IMR-90 (cell line): ENCODE measurements around the gene CLEC14A. TPM values are rescaled to one million over a fixed set of nuclear protein-coding genes. Genes with fewer than 3 reads are reported as not detected.

Experiments used
- ATAC-seq: fragments of 200-7000 bp; cut with Tn5 transposase; 2 replicates; pipeline ENCODE4 v1.9.1; 2020; ENCODE audit warnings: low read depth, mild to moderate bottlenecking, moderate library complexity
- BruUV-seq: library from RNA; stranded (reverse); fragments of 400-500 nt; replicated peaks from 2 replicates; lab custom pipeline; 2021; lab: Mats Ljungman, UMichigan
- CTCF ChIA-PET: fragments of 300-600 bp; formaldehyde crosslinking; extraction: SDS; loops from one replicate; lab custom pipeline; 2021; ENCODE audit warnings: antibody characterized with exemption; lab: Yijun Ruan, JAX
- POLR2A ChIA-PET: fragments of 300-600 bp; sonication (Branson Sonifier 250); formaldehyde crosslinking; loops from one replicate; lab custom pipeline; 2022; ENCODE audit warnings: antibody characterized with exemption; ENCODE audit not compliant: unreplicated experiment; lab: Charles Lee
- DNase-seq: peaks from one replicate; pipeline ENCODE4 v3.0.0; 2013
- H2AFZ ChIP-seq: replicated peaks from 2 replicates; pipeline ENCODE3; 2013; ENCODE audit warnings: low read length, mild to moderate bottlenecking; ENCODE audit not compliant: poor library complexity
- H2AK5ac ChIP-seq: 2 replicates; pipeline ENCODE4 v1.6.1; 2013; ENCODE audit warnings: low read depth, low read length, inconsistent platforms
- H2AK9ac ChIP-seq: replicated peaks from 2 replicates; pipeline ENCODE3; 2013; ENCODE audit warnings: mild to moderate bottlenecking, low read depth, low read length, moderate library complexity; ENCODE audit not compliant: poor library complexity
- H2BK120ac ChIP-seq: 2 replicates; pipeline ENCODE4 v1.6.1; 2013; ENCODE audit warnings: low read depth, low read length, inconsistent platforms
- H2BK15ac ChIP-seq: 3 replicates; pipeline ENCODE4 v1.6.1; 2013; ENCODE audit warnings: low read depth, low read length, inconsistent platforms
- H2BK20ac ChIP-seq: 2 replicates; pipeline ENCODE4 v1.6.1; 2013; ENCODE audit warnings: low read depth, mild to moderate bottlenecking, inconsistent platforms, low read length, moderate library complexity
- H2BK5ac ChIP-seq: 2 replicates; pipeline ENCODE4 v1.6.1; 2013; ENCODE audit warnings: mild to moderate bottlenecking, low read depth, low read length, inconsistent platforms; ENCODE audit not compliant: poor library complexity, severe bottlenecking
- H3K14ac ChIP-seq: replicated peaks from 2 replicates; pipeline ENCODE4 v1.6.1; 2013; ENCODE audit warnings: low read depth, low read length, inconsistent platforms
- H3K18ac ChIP-seq: 2 replicates; pipeline ENCODE4 v1.6.1; 2013; ENCODE audit warnings: low read depth, low read length, control low read depth
- H3K23ac ChIP-seq: 2 replicates; pipeline ENCODE4 v1.6.1; 2013; ENCODE audit warnings: low read depth, low read length, inconsistent platforms
- H3K27ac ChIP-seq: 2 replicates; pipeline ENCODE4 v1.5.1; 2013; ENCODE audit warnings: mild to moderate bottlenecking, control low read depth, low read length; ENCODE audit not compliant: insufficient read depth
- H3K27me3 ChIP-seq: 2 replicates; pipeline ENCODE4 v1.6.1; 2013; ENCODE audit warnings: low read length; ENCODE audit not compliant: control insufficient read depth, insufficient read depth
- H3K36me3 ChIP-seq: 2 replicates; pipeline ENCODE4 v1.6.1; 2013; ENCODE audit warnings: low read length, mixed read lengths; ENCODE audit not compliant: control insufficient read depth, insufficient read depth
- H3K4ac ChIP-seq: 2 replicates; pipeline ENCODE4 v1.6.1; 2013; ENCODE audit warnings: low read depth, low read length, inconsistent platforms
- H3K4me1 ChIP-seq: 2 replicates; pipeline ENCODE4 v1.6.1; 2013; ENCODE audit warnings: low read length, mixed read lengths; ENCODE audit not compliant: control insufficient read depth, insufficient read depth
- H3K4me2 ChIP-seq: 2 replicates; pipeline ENCODE4 v1.6.1; 2013; ENCODE audit warnings: low read depth, mild to moderate bottlenecking, control low read depth, low read length, moderate library complexity
- H3K4me3 ChIP-seq: 2 replicates; pipeline ENCODE4 v1.5.1; 2013; ENCODE audit warnings: low read depth, mild to moderate bottlenecking, control low read depth, low read length, moderate library complexity; ENCODE audit not compliant: insufficient read depth
- H3K56ac ChIP-seq: 2 replicates; pipeline ENCODE4 v1.6.1; 2013; ENCODE audit warnings: low read length, inconsistent platforms; ENCODE audit not compliant: insufficient read depth; ENCODE audit errors: extremely low read depth
- H3K79me1 ChIP-seq, 2 experiments: 2 replicates each; pipeline ENCODE4 v1.6.1; 2013; ENCODE audit warnings: low read length in 2 of 2, inconsistent platforms in 1 of 2, low read depth in 1 of 2
- H3K9ac ChIP-seq: 2 replicates; pipeline ENCODE4 v1.6.1; 2013; ENCODE audit warnings: low read depth, low read length, control low read depth
- H3K9me1 ChIP-seq: 2 replicates; pipeline ENCODE4 v1.6.1; 2013; ENCODE audit warnings: low read length, inconsistent platforms; ENCODE audit not compliant: insufficient read depth
- H3K9me3 ChIP-seq: 2 replicates; pipeline ENCODE4 v1.6.1; 2013; ENCODE audit warnings: low read length; ENCODE audit not compliant: control insufficient read depth, insufficient read depth
- H4K20me1 ChIP-seq: 2 replicates; pipeline ENCODE4 v1.6.1; 2013; ENCODE audit warnings: low read length, inconsistent platforms; ENCODE audit not compliant: insufficient read depth
- H4K5ac ChIP-seq: 2 replicates; pipeline ENCODE4 v1.6.1; 2013; ENCODE audit warnings: mild to moderate bottlenecking, low read depth, low read length, control low read depth
- H4K8ac ChIP-seq, 2 experiments: 2 replicates each; pipeline ENCODE4 v1.6.1; 2013; ENCODE audit warnings: low read depth in 2 of 2, low read length in 2 of 2, control low read depth in 1 of 2, inconsistent platforms in 1 of 2
- H4K91ac ChIP-seq: 2 replicates; pipeline ENCODE4 v1.6.1; 2013; ENCODE audit warnings: low read depth, low read length, inconsistent platforms; ENCODE audit not compliant: insufficient read depth
- BHLHE40 ChIP-seq: fragments of 150-350 bp; IDR thresholded peaks from 2 replicates; pipeline ENCODE4 v1.6.1; 2016; ENCODE audit warnings: mild to moderate bottlenecking, low read depth, low read length
- CHD1 ChIP-seq: IDR thresholded peaks from 2 replicates; pipeline ENCODE4 v1.6.1; 2012; ENCODE audit warnings: low read depth, low read length, improper control_type of control experiment
- MAFK ChIP-seq: IDR thresholded peaks from 2 replicates; pipeline ENCODE4 v1.6.1; 2012; ENCODE audit warnings: low read depth, low read length, improper control_type of control experiment
- NFE2L2 ChIP-seq: fragments of 150-350 bp; IDR thresholded peaks from 2 replicates; pipeline ENCODE4 v1.6.1; 2016; ENCODE audit warnings: low read depth, mild to moderate bottlenecking, low read length
- RAD21 ChIP-seq: IDR thresholded peaks from 2 replicates; pipeline ENCODE4 v1.6.1; 2012; ENCODE audit warnings: low read length, improper control_type of control experiment
- RCOR1 ChIP-seq: IDR thresholded peaks from 2 replicates; pipeline ENCODE4 v1.6.1; 2012; ENCODE audit warnings: mild to moderate bottlenecking, low read length, improper control_type of control experiment; ENCODE audit not compliant: insufficient replicate concordance
- SMC3 ChIP-seq: fragments of 150-350 bp; IDR thresholded peaks from 2 replicates; pipeline ENCODE4 v1.6.1; 2016; ENCODE audit warnings: low read depth, mild to moderate bottlenecking, antibody characterized with exemption, low read length, moderate library complexity
- dilution Hi-C: fragments of 300-500 bp; cut with HindIII; formaldehyde crosslinking; loops from one replicate; pipeline ENCODE4 v1.14.3; 2018; ENCODE audit warnings: low sequenced_read_pairs; ENCODE audit not compliant: unreplicated experiment
- in situ Hi-C: fragments of 300-500 bp; cut with MboI; formaldehyde crosslinking; loops from 3 replicates; pipeline ENCODE4 v1.14.3; 2019; ENCODE audit warnings: low sequenced_read_pairs, inconsistent platforms, mixed read lengths
- intact Hi-C: fragments of 100-400 bp; cut with micrococcal nuclease; formaldehyde crosslinking; loops from 2 replicates; pipeline ENCODE4 v1.10.0; 2022
- polyA plus RNA-seq, 3 experiments: library from polyadenylated mRNA; depleted of rRNA; stranded (reverse); fragments of >200 nt; gene quantifications; 2 replicates each; pipeline ENCODE4 v1.2.3, GENCODE V29; 2012; ENCODE audit warnings: low replicate concordance in 1 of 3
- total RNA-seq: library from RNA; depleted of rRNA; stranded (reverse); fragments of >200 nt; gene quantifications from 2 replicates; pipeline ENCODE4 v1.2.3, GENCODE V29; 2012
- TF ChIP-seq, protein P1 (sequence below): fragments of 150-350 bp; IDR thresholded peaks from 2 replicates; pipeline ENCODE4 v1.6.1; 2017; ENCODE audit warnings: mild to moderate bottlenecking, antibody characterized with exemption, low read length, low read depth
- TF ChIP-seq, protein P2 (sequence below): conservative IDR thresholded peaks from 2 replicates; pipeline ENCODE4 v1.5.1; 2012; ENCODE audit warnings: mild to moderate bottlenecking, low read depth, low read length, improper control_type of control experiment

Gene CLEC14A
- total and polyA plus RNA-seq, 2 of the 4 experiments (the other 2 are of a cell fraction): 3.0 to 6.2 TPM

DNA sequence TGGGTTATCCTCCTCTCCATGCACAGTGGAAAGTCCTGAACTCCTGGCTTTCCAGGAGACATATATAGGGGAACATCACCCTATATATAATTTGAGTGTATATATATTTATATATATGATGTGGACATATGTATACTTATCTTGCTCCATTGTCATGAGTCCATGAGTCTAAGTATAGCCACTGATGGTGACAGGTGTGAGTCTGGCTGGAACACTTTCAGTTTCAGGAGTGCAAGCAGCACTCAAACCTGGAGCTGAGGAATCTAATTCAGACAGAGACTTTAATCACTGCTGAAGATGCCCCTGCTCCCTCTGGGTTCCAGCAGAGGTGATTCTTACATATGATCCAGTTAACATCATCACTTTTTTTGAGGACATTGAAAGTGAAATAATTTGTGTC lies 43.8 kb downstream of the CLEC14A start:
- H2BK5ac ChIP-seq: no peak overlapping the region
- no TSS peak for BruUV-seq
- no peak overlapping the region for H3K18ac ChIP-seq
- H4K91ac ChIP-seq: no peak overlapping the region
- ChIA-PET CTCF (no interaction called here), POLR2A (no interaction called here)
- no peaks in the 10 kb centered on the region for H3K36me3 ChIP-seq
- dilution Hi-C loops: no loop called here
- no peak overlapping the region for H3K4ac ChIP-seq
- H3K9me3 ChIP-seq: no peaks in the 10 kb centered on the region
- H2BK15ac ChIP-seq: no peak overlapping the region
- H2AK5ac ChIP-seq: no peak overlapping the region
- H3K56ac ChIP-seq: no peak overlapping the region; the same call in 1 of the 2 replicates
- no peak for ATAC-seq
- intact Hi-C loops: loop anchor here (5.0 kb wide), 1 partner anchor 655 kb away; no protein-coding TSS in a partner anchor
- peaks cover 9% of the 10 kb centered on the region; the same call in 1 of the 2 replicates for H3K9me1 ChIP-seq
- in situ Hi-C loops: no loop called here
- H3K79me1 ChIP-seq: peaks cover 0 to 20% of the 10 kb centered on the region in 2 experiments; a peak in 2 of 4 replicates
- peak overlapping the region; percentile 71; the same call in 1 of the 2 replicates for H3K4me2 ChIP-seq
- H3K4me3 ChIP-seq: peak overlapping the region; percentile 61; the same call in 1 of the 2 replicates
- H3K23ac ChIP-seq: no peak overlapping the region
- no peak overlapping the region for H2AFZ ChIP-seq
- no peak overlapping the region for H3K9ac ChIP-seq
- no peaks in the 10 kb centered on the region for H3K27me3 ChIP-seq
- H3K27ac ChIP-seq: no peak overlapping the region
- H2AK9ac ChIP-seq: no peak overlapping the region
- H4K20me1 ChIP-seq: no peaks in the 10 kb centered on the region
- no peak overlapping the region for H2BK20ac ChIP-seq
- no peak overlapping the region for H2BK120ac ChIP-seq
- H3K14ac ChIP-seq: no peak overlapping the region
- no peak overlapping the region for H4K8ac ChIP-seq
- DNase-seq: no peak
- peaks cover 10% of the 10 kb centered on the region; the same call in 1 of the 2 replicates for H3K4me1 ChIP-seq
- no peak for TF ChIP-seq SMC3
- TF ChIP-seq, protein P1, sequence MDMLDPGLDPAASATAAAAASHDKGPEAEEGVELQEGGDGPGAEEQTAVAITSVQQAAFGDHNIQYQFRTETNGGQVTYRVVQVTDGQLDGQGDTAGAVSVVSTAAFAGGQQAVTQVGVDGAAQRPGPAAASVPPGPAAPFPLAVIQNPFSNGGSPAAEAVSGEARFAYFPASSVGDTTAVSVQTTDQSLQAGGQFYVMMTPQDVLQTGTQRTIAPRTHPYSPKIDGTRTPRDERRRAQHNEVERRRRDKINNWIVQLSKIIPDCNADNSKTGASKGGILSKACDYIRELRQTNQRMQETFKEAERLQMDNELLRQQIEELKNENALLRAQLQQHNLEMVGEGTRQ: no peak
- TF ChIP-seq CHD1: no peak
- no peak for TF ChIP-seq NFE2L2
- TF ChIP-seq BHLHE40: no peak
- TF ChIP-seq RAD21: no peak
- no peak for TF ChIP-seq MAFK
- no peak for TF ChIP-seq RCOR1
- TF ChIP-seq, protein P2, sequence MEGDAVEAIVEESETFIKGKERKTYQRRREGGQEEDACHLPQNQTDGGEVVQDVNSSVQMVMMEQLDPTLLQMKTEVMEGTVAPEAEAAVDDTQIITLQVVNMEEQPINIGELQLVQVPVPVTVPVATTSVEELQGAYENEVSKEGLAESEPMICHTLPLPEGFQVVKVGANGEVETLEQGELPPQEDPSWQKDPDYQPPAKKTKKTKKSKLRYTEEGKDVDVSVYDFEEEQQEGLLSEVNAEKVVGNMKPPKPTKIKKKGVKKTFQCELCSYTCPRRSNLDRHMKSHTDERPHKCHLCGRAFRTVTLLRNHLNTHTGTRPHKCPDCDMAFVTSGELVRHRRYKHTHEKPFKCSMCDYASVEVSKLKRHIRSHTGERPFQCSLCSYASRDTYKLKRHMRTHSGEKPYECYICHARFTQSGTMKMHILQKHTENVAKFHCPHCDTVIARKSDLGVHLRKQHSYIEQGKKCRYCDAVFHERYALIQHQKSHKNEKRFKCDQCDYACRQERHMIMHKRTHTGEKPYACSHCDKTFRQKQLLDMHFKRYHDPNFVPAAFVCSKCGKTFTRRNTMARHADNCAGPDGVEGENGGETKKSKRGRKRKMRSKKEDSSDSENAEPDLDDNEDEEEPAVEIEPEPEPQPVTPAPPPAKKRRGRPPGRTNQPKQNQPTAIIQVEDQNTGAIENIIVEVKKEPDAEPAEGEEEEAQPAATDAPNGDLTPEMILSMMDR: no peak
- no peak overlapping the region for H4K5ac ChIP-seq
